NCI-H345 (cell line): ENCODE data around the gene BHLHE23.

Experiments used
- DNase-seq: peaks from one replicate; lab custom pipeline; 2025; lab: John Stamatoyannopoulos, UW

Gene BHLHE23

DNA sequence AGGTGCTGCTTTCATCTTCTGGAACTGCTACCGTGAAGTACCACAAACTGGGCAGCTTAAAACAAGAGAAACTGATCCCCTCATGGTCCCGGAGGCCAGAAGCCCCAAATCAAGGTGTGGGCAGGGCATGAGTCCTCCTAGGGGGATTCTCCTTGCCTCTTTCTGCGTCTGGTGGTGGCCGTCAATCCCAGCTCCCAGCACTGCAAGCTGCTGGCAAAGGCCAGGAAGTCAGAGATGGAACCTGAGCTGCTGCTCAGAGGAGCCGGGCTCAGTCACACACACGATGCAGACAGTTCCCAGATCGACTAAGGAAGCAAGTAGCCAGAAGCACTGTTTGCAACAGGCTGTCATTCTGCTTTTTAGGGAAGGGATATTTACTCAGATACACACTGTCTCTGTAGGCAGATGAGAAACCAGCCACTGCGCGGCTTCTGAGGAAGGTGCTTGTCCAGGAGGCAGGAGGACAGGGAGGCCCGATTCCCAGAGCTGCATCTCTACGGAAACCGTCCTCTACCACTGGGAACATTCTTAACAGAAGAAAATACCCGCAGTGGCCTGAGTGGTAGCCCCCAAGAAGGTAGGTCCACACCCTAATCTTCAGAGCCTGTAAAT is 15.5 kb downstream of the BHLHE23 start:
- no peak for DNase-seq

DNA sequence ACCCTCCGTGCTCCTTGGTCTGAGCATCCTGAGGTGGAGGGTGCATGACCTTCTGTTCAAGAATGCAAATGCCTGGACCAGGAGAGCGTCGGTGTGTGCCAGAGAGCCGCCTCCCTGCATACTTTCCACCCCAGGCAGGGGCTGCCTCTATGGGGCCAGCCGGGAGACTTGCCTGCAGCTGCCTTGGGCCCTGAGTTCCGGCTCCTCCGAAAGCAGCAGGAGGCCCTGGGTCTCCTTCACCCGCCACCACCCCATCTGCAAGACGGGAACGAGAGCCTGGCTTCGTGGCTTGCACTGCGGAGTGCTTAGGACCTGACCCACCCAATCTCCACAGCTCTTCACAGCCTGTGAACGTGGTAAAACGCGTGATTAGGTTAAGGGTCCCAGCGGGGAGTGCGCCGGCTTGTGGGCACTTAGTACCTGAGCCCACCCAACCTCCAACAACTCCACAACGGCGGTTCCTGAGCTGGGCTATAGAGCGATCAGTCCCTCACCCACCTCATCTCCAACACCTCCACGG is 16.4 kb downstream of the BHLHE23 start:
- DNase-seq, result no peak

DNA sequence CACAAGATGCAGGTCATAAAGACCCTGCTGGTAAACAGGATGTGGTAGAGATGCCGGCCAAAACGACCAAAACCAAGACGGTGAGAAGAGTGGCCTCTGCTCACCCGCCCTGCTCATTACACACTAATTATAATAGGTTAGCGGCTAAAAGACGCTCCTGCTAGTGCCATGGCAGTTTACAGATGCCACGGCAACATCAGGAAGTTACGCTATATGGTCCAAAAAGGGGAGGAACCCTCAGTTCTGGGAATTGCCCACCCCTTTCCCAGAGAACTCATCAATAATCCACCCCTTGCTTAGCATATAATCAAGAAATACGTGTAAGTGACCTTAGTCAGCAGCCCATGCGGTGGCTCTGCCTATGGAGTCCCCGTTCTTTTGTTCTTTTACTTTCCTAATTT is 17.6 kb downstream of the BHLHE23 start:
- DNase-seq, result no peak

DNA sequence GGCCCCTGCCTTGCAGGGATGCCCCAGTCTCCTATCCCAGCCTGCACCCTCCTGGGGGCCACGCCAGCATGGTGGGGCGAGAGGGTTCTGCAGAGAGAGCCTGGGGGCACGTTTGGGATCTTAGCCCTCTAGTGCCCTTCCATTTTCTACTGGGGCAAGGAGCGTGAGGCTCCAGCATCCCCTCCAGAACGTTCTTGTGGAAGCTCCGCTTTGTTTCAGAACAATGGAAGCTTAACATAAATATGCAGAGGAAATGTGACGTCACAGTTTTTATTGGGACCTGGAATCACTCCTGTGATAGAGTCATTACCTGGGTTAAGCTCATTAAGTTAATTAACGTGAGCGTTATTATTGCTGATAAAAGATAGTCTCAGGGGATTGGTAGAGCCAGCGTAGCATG is 19.6 kb downstream of the BHLHE23 start:
- no peak for DNase-seq

DNA sequence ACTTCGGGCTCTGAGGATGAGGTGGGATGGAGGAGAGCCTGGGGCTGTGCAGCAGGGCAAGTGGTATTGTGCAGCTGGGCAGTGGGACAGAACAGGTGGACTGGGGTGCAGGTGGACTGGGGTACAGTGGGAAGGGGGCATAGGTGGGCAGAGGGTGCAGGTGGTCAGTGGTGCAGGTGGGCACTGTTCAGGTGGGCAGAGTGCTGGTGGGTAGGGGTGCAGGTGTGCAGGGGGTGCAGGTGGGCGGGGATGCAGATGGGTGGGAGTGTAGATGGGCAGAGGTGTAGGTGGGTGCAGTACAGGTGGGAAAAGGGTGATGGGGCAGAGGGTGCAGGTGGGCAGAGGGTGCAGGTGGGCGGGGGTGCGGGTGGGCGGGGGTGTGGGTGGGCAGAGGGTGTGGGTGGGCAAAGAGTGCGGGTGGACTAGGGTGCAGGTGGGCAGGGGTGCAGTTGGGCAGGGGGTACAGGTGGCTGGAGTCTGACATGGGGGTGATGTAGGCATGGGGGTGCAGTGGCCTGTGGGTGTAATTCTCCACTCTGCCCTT is 20.4 kb downstream of the BHLHE23 start:
- DNase-seq, result no peak

DNA sequence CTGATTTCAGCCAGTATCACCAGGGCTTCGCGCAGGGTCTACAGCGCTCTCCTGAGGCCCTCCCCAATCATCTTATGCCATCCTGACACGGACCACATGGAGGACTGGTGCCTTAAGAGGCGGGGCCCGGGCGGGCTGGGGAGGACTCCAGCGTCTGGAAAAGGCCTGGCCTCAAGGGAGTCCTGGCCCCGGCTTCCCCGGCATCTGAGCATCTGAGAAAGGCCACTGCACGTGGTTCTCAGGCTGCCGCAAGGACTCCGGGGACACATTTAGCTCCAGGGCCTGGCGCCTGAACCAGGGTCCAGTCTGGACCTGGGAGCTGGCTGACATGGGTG is 21.4 kb downstream of the BHLHE23 start:
- no peak for DNase-seq

DNA sequence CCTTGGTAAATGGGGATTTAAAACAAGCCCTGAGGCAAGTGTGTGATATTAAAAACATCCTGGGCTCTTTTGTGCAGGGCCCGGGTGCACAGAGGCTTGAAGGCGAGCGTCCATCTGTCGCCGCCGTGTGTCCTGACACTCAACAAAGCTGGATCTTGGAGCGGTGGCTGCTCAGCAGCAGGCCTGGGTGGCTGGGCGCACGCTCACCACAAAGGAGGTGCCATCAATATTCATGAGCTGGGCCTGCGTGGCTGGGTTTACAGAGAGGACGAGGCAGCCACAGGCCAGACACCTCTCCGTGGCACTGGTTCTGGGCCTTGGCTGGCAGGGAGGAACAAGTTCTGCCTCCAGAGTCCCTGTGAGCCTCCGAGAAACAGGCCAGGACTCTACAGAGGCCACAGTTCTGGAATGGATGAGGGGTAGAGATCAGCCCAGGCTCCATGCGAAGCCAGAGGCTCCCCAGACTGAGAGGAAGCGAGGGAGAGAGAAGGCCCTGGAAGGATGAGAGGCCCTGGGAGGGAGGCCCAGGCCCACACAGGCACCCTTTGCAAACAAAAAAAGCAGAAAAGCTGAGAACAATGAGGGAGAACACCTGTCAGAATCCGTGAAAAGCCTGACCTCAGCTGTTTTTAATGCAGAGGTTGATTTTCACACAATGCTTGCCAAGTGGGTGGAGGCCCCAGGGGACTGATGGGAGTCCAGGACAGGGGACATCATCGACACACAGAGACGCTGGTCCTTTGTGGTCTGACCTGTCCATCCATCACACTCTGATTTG is 21.9 kb downstream of the BHLHE23 start:
- DNase-seq, result peak; percentile 77

DNA sequence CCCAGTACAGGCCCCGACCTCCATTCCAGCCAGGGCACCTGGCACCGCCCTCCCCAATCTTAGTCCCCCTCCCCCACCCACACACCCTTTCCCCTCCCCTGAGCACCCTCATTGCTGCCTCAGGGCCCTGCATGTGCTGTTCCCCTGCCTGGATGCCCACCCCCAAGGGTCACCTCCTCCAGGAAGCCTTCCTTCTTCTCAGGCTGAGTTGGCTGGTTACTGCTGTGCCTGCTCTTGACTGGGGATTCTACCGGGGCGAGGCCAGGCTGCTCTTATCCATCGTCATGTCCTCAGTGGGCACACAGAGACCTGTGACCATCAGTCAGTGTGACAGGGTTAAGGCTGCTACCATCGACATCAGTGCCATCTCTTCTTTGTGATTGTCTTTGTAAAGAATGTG is 23.6 kb downstream of the BHLHE23 start:
- no peak for DNase-seq

DNA sequence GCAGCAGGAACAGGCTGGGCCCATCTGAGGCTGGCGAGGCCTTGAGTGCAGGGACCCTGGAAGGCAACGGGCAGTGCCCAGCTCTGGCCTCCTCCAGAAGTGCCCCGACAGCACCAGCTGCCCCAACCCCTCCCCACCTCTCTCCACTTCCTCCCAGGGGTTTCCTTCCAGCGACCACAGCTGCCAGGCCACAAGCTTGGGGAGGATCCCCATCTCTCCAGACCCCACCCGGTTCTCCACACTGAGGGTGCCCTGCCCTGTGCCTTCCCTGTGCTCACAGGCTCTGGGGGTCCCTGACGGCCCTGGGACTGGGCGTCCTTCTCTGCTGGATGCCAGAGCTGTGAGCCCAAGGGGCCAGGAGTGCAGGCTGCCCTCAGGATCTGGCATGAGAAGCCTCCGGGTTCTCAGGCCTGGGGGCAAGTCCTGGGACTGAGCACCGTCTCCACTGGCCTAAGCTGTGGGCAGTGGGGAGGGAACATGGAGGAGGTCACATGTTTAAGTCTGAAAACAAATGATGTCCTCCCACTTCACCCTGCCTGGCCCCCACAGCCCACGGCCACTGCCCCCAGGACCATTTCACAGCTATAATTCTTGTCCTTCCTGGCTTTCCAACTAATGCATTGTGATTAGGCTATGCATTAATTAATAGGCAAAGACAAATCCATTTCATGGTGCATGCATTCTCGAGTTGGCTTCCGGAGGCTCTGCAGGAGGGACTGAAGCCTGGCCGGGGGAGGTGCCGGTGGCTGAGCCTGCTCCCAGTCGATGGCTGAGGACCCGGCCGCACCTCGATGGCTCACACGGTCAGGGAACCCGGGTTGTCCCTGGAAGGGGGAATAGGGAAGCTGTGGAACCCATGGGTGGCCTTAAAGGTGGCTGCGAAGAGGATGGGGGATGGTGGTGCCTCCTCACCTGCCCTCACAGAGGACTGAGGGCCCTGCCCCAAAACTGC is 24.4 kb downstream of the BHLHE23 start:
- no peak for DNase-seq

DNA sequence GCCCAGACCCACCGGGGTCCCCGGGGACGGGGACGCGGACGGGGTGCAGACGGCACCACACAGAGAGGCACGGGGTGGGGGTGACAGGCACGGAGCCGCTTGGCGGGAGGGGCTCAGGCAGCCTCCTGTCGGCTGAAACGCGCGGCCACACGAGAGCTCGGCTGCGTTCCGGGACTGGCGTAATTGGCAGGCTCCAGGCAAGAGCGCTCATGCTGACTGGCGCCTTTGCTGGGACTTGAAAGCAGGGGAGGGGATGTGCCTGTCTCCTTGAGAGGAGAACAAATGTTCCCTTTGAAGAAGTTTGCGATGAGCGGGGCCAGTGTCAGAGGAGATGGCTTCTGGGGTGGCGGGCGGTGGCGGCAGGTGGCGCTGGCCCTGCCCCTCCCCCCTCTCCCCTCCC is 25.8 kb downstream of the BHLHE23 start:
- peak; percentile 44 for DNase-seq

DNA sequence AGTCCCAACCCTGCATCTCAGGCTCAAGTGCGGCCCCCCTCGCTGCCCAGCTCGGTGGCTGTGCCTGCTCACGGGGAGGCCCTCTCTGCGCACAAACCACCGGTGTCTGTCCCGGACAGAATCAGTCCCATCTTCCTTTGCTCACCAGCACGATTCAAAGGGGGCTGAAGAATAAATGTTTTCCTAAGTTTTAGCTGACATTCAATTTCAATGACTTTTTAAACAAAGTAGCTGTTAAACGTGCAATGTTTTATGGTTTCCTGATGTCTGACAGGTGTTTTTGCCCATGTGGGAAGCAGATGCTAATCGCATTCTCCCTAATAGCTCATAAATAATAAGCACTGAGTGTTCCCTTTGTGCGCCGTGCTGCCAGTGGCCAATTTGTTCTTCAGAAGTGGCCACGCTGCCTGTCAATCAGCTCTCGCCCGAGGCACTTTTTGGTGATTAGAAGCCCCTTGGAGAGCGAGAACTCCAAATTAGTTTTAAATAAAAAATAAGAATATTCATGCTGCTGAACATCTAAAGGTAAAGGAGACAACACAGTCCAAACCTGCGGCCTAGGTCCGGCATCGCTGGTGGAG is 26.3 kb downstream of the BHLHE23 start:
- peak; percentile 38 for DNase-seq

DNA sequence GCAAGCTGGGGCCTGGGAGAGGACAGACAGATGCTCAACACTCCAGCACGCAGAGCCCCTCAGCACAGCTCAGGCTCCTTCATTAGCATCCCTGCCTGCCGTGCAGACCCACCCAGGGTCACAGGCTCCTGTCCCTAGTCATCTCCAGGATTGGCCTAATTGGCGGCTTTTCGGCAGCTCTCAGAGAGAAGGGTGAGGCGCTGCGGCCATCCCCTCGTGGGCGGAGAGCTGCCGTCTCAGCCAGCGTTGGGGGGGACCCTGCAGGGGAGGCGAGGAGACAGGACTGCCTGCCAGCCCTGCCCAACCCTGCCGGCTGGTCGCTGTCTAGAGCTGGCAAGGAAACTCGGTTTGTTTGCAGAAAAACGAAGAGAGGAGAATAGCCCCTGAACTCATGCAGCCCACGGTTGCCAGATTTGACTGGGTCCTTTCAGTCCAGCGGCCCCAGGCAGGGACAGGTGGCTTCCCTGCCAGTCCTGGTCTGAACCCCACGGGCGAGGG is 26.8 kb downstream of the BHLHE23 start:
- no peak for DNase-seq

DNA sequence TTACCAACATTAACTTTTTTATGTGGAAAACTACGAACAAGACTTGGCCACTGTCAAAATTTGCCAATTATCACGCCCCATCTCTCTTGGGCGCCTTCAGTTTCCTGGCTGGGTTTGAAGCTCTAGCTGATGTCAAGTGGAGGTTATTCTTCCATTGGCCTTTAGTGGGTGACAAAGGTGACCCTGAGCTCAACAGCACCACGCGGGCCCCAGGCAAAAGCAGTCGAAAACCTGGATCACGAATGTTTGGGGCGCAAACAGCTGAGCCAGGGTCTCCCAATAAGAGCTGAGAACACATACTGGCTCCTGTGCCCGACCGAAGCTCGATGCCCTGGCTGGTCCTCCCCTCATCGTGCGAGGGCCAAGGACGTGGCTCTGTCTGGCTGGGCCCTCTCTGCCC is 27.5 kb downstream of the BHLHE23 start:
- no peak for DNase-seq

DNA sequence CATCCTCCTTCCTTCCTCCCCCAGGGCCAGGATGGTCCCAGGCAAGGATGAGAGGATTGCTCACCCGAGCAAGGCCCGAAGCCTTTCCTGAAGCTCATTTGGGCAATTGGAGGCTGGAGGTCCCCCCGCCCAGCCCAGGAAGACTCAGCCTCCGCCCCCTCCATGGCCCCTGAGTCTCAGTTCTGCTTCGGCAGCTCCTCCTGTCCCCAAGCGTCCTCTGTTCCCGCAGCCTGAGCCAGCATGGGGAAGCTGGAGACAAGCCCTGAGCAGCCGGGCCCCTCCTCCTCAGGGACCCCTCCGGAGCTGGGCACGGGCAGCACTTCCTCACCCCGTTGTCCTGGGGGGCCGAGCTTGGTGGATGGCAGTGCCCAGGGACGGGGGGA is 28.2 kb downstream of the BHLHE23 start:
- DNase-seq, result no peak

DNA sequence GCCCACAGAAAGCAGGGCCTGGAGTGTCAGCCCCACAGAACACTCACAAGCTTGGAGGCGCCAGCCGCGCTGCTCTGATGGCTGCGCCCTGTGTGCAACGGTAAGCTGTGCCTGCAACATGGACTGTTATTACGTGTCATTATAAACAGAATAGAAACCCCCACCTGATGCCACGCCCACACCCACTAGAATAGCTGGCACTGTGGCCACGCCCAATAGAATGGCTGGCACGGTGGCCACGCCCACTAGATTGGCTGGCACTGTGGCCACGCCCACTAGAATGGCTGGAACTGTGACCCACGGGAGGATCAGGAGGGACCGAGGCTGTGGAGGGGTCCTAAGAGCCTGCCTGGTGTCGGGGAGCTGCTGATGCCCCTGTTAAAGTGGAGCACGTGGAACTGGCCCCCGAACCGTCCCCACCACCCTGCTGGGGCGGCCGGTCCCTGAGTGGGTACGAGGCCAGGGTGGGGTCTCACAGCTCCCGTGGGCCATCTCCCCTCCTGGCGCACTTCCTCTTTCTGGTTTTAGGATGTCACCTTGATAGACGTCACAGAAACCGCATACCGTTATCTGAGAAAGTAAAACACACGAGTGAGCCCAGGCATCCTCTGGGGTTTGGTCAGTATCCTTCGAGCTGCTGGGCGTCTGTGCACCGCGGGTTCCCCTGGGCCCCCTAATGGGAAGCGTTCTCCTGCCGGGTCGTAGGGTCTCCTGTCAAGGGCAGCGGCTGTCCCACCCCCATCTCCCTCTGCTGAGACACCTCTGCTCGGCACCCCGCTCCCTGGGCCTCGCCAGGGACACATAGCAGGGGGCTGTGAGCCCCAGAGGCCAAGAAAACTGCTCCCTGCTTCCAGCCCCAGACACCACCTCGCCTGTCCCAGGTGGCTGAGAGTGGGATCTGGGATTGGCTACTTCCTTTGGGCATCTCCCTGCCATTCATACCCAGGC is 28.9 kb downstream of the BHLHE23 start:
- peak; percentile 17 for DNase-seq

DNA sequence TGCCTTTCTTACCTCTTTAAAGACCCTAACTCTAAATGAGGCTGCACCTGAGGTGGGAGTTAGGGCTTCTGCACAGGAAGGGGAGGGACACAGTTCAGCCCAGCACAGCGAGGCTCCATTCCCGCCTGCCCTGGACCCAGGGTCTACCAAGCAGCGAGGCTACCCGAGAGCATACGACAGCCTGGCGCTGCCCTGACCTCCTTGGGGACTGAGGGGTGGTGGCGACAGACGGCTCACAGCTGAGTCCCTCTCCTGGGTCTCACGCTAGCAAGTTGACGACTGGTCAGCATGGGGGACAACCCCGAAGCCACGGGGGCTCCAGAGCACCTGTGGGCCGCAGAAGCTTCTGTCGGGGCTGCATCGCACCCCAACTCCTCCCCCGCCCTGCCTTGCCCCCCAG is 29.9 kb downstream of the BHLHE23 start:
- DNase-seq, result no peak

DNA sequence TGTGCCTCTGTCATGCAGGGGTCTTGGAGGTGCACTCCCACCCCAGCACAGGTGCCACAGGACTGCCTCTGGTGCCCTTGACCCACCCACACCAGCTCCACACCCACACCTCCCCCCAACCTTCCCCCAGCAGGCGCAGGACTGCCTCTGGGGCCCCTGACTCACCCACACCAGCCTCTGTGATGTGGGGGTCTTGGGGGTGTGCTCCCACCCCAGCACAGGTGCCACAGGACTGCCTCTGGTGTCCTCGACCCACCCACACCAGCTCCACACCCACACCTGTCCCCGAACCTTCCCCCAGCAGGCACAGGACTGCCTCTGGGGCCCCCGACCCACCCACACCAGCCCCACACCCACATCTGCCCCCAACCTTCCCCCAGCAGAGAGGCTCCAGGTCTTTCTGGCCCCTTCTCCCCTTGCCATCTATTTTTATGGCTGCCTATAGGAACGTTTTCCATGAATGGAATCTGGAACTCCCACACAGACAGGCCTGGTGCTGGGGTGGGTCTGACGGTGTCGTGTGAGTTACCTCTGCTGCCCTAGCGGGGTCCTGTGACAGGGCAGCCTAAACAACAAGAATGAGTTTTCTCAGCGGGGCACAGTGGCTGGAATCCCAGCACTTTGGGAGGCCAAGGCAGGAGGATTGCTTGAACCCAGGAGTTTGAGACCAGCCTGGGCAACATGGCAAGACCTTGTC is 30.8 kb downstream of the BHLHE23 start:
- no peak for DNase-seq

DNA sequence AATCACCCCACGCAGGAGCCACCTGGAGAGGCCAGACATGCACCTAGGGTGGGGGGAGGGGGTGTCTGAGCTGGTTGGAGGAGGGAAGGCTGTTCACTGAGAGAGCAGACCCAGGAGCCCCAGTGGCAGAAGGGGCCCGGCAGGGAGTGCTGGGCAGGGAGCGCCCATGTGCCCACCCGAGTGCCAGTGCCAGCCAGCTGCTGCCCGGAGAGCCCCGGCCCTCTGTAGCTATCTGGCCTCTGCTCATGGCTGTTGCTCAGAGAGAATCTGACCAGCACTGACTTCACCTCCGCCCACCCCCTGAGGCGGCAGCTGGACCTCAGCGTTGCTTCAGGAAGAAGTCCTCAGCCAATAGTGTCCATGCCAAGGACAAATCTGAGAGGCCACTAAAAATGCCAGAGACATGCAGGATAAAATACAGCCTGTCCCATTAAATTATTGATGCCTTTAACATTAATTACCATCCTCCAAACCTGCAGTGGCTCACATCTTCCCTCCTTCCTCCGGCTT is 31.5 kb downstream of the BHLHE23 start:
- DNase-seq, result no peak

DNA sequence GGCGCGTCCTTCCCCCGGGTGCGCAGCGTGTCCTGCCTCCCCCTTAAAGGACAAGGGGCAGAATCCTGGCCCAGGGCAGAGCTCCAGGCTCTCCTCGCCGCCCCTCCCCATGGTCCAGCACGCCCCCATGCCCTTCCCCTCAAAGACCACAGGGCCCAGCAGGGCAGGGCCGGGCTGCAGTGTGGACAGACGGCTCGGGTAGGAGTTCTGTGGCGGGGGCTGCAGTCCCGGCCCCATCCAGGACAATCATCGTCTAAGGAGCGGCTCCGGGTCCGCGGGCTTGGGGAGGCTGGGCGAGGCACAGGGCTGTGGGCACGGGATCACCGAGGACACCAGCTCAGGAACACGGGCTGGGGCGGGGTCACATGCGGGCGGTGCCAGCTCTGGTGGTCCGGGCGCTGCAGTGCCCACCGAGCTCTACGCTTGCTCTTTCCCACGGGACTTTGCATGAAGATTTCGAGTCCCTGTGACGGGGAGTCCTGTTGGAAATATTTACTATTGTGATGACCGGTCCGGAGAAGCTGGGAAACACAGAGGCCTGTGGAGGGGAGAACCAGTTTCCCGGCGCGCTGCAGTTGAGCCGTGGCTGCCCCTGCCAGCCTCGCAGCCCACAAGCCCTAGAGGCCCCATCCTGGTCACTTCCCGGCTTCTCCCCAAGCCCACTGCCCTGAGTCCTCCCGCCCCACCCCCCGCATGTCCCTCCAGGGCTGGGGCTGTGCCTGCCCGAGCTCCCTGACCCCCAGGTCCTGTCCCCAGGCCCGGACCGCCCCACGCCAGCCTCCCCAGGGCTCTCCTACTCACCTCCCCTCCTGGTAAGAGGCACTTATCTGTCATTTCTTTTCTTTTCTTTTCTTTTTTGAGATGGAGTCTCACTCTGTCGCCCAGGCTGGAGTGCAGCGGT is 33.7 kb downstream of the BHLHE23 start:
- DNase-seq, result no peak
